HG03139 (cell line): ENCODE measurements around the gene TRMT61A.
A peak's percentile ranks its signal among the peaks of the same experiment; 100 is the strongest.

Source experiments
- ATAC-seq: cut with Tn5 transposase; IDR thresholded peaks from one replicate; pipeline ENCODE4 v1.9.1; 2021; ENCODE audit not compliant: unreplicated experiment

TRMT61A gene

DNA sequence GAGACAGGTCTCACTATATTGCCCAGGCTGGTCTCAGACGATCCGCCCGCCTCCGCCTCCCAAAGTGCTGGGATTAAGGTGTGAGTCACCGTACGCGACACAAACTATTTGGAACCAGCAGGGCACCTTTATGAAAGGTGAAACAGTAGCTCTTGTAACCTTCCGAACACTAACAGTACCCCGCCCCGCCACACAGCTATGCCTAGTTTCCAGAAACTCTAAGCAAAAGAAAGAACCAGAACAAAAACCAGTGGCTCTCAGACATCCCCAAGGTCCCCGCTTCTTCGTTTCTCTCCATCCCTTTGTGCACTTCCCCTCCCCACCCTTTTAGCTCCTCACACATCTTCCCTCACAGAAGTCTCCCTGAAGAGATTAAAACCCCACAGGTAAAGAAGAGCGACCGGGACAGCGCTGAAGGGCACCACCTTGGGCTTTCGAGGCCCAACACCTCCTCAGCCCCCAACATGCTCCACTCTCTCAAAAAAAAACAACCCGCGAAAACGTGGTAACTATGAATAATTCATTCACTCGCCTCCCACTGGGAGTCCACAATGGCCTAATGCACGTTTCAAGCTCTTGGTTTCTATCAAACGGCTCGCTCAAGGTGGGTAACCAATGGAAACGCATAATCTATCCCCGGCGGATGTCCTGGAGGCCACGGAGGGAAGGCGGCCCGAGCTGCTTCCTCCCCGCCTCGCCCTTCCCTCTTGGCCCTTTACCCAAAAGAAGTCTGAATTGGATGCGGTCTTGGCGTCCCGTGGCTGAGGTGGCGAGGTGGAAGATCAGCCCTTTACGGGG is 32.6 kb downstream of the TRMT61A start:
- ATAC-seq: peak; percentile 32

DNA sequence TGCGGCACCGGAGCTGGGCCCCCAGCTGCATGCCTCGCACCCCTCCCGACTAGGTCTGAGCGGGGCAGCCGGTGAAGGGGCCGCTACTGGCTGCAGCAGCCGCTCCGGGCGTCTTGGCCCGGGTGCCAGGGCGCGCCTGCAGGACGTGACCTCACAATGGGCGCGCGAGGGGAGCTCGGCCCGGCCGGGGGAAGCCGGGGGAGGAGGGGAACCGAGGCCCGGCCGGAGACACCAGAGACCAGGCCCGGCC is 33.1 kb downstream of the TRMT61A start:
- ATAC-seq: peak; percentile 32

DNA sequence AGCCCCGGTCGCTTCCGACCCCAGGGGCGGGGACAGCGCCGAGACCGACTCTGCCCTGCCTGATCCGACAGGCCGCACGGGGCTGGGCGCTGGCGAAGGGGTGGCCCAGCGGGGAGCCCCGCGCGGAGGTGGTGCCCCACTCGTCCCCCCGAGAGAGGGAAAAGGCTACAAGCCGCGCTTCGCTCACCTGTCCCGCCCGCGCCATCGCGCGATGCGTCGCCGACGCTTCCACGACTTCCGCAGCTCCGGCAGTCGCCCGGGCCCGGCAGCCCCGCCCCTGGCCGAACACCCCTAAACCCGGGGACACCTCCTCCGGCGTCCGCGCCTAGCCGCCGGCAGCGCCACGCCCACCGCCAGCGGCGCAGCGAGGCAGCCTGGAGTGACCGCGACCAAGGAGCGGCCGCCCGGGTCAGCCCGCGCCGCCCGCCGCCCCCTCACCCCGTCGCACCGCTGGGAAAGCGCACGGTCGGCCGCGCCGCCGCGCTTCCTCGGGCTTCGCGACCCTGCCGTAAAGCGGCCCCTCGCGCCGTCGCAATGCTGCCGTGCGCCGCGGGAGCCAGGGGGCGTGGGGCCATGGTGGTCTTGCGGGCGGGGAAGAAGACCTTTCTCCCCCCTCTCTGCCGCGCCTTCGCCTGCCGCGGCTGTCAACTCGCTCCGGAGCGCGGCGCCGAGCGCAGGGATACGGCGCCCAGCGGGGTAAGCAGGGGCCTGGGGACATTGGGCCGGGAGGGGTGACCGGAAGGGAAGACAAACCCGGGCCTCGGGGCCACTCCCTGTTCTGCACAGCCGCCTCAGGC is 33.6 kb downstream of the TRMT61A start, which contains the start of the genes BAG5 and COA8:
BAG5 (minus strand) TSS at position 229 of the 797 bp plus-strand sequence. CDS start 1,493 bp downstream, outside the sequence.
COA8 (plus strand) TSS at position 532 of the 797 bp plus-strand sequence; CDS start at position 574, 42 bp downstream.
- ATAC-seq: peak; percentile 66

DNA sequence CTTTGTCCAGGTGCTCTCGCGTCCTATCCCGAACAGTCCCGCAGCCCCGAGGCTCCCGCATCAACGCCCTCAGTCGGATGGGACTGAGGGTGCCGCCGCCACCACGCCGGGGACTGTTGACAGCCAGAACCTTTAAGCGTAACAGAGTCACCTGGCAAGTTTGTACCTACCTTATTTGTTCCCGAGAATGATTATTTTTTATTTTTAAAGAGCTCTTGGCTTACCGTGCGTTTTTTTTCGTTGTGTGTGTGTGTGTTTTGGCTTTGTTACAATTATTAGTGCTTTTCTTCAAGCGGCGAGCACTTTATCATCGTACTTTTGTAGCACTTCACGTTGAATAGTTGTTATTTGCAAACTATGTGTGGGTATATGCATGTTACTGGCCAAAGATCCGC is 34.2 kb downstream of the TRMT61A start:
- ATAC-seq: no peak

DNA sequence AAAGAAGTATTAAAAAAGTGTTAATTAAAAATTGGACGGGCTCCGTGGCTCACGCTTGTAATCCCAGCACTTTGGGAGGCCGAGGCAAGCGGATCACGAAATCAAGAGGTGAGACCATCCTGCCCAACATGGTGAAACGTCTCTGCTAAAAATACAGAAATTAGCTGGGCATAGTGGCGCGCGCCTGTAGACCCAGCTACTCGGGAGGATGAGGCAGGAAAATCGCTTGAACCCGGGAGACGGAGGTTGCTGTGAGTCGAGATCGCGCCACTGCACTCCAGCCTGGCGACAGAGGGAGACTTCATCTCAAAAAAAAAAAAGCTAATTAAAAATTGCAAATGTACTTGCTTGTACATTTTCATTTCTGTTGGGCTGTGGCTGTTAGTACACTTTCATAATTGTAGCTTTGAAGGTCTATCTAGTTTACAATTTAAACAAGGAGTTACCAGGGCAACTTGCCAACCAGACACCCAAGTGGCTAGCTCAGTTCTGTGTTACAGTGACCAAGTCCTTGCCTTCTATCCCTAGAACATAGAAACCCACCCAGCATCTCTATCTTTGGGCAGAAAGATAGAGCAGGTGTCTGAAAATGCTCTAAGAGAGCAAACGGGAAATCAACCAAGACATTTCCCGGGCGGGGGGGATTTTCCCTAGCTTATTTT is 35.0 kb downstream of the TRMT61A start:
- ATAC-seq: no peak

DNA sequence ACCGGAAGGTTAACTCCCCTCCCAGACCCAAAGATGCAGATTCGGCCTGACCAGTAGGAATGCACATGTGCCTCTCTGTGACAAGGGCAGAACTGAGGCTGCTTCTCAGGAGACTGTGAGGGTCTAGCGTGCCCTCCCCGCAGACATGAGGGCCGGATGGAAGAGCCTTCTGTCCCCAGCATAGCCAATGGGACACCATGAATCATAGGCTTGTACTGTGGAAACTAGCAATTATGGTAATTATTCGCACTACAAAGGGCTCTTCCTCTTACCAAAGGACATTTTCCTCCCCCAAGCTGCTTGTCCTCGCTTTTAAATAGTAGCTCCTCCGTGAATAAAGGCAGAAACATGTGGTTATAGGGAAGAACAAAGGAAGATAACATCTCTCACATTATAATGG is 40.0 kb downstream of the TRMT61A start:
- no peak for ATAC-seq

DNA sequence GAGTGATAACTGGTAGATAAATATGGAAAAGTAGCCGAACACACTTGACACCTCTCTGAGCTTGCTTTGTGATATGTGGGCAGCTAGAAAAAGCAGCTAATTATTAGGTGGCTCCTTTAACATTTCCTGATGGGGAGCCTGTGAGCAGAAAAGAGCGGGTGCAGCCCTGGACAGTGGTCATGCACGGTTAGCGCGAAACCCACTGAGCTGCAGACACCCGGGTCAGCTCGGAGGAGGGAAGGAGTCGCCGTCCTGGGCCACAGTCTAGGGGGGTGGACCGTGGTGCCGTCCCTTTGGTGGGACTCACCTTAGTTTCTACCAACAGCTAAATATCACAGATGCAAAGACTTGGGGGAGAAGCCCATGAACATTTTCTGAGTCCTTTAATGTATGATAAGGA is 40.4 kb downstream of the TRMT61A start:
- no peak for ATAC-seq

DNA sequence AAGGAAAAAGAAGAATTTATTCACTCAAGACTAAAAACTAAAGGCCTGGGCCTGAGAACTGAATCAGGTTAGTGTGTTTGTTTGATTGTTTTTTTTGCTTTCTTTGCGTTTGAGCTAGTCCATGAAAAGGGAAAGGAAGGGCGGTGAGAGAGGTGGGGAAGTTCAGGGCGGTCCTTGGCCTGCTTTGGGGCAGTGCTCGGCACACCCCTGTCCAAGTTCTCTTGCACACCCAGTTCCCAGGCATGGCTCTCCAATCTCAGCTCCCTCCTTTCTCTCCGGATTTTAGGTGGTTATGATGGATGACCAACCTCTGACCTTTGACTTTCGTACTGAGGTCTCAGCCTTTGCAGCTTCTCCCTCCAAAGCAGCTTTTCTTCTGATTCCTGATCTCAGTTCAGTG is 45.1 kb downstream of the TRMT61A start:
- ATAC-seq: no peak

DNA sequence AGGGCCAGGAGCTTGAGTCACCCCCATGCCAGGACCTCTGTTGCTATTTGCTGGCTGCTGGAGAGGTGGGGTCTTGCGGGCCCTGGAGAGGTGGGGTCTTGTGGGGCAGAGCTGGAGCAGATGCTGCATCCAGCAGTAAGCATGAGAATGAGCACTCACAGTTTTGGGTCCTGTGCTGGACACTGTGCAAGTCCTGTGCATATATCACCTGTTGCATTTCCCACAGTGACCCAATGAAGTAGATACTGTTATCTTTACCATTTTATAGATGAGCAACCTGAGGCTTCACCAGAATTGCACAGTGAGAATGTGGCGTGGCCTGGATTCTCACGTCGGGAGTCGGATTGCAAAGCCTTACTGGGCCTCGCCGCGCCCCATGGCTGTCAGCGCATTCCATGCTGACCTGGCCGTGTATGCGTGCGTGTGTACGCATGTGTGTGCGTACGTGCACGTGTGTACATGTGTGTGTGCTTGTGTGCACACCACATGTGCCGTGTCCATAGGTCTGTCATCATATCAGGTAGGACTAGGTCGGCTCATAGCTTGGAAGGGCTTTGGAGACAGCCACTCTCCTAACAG is 45.8 kb downstream of the TRMT61A start:
- no peak for ATAC-seq

DNA sequence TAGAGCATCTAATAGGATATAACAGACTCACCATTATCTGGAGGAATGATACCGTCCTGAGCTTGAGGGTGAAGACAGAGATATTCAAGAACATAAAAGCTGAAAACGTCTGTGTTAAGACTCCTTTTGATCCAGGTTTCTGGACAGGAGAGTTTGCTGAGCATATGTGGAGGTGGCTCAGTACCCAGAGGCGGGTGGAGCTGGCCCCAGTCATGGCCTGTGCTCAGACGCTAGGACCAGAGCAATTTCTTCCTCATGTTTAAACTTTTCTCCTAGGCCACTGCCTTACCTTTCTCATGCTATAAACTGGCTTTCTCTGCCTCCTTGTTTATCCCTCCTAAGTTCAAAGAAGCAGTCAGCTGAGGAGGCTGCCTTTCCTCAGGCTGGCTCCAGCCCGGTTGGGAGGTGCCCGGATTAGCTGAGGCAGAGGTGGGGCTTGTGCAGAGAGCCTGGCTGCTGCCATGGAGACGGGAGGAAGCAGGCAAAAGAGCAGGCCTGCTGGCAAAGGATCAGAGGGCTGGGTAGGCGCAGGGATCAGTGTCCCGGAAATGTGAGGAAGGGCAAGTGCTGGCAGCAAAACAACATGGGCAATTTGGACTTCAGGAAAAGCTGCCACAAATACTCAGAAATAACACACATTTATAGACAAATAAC is 47.5 kb downstream of the TRMT61A start:
- no peak for ATAC-seq

DNA sequence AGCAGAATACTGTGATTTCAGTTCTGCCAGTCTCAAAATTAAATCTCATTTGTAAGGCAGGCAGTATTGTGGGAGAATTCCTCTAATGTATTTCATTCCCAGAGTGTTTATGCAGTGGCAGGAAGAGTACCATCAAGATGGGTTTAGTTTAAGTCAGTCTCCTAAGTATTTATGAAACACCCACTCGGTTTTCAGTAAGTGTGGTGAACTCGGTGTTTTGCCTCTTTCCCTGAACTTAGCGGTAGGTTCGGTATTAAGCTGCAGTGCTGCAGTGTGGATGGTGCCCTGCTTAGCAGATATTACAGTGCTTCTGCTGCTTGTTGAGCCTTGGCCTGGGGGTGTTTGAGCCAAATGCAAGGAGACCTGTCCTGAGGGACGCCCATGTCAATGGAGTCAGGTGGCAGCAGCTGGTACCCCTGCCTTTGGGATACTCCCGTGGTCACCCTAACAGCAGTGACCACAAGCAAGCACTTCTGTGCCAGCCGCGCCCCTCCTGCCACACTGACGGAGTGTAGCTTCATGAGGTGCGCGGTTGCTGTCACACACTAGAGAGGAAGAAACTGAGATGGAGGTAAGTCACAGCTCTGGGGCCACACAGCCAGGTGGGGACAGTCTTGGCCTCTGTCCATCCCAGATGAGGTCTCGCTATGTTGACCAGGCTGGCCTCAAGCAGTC is 49.5 kb downstream of the TRMT61A start:
- no peak for ATAC-seq

DNA sequence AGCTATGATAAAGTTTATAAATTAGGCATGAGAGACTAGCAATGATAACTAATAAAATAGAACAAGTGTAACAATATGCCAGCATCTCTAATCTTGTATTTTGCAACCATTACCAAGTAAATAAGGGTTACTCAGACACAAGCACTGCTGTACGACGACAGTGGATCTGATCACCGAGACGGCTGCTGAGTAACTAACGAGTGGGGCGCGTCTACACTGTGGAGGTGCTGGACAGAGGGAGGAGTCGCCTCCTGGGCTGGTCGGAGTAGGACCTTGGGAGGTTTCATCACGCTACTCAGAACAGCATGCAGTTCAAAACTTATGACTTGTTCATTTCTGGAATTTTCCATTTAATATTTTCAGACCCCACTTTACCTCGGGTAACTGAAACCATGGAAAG is 52.2 kb downstream of the TRMT61A start:
- no peak for ATAC-seq

DNA sequence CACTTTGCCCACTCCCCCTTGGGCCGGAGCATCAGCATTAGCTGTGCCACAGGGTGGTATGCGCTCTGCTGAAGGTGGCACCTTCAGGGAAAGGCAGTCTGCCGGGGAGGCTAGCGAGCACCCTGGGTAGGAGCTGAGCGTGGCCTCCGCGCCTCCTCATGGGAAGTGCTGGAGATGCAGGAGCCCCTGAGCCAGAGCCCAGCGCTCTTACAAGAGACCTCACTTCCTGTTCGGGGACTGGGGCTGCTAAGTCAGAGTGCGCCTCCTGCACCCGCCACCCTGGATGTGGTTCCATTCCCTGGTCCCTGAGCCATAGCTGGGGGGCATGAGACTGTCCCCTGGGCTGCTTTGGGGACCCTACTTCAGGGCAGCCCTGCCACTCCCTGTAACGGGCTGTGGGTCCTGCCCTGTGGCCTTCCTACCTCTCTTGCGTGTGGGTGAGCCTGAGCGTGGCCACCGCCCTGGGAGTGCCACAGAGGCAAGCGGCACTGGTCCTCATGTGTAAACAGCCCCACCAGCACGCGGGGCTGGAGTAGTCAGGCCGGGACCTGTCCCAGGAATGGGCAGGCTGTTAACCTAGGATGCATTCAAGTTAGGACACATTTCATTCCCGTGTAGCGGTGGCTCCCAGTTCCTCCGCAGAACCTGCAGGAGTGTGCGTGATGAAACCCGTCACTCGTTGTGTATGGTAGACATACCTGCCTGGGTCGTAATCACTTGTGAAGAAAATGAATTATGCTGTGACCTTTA is 53.1 kb downstream of the TRMT61A start:
- no peak for ATAC-seq

DNA sequence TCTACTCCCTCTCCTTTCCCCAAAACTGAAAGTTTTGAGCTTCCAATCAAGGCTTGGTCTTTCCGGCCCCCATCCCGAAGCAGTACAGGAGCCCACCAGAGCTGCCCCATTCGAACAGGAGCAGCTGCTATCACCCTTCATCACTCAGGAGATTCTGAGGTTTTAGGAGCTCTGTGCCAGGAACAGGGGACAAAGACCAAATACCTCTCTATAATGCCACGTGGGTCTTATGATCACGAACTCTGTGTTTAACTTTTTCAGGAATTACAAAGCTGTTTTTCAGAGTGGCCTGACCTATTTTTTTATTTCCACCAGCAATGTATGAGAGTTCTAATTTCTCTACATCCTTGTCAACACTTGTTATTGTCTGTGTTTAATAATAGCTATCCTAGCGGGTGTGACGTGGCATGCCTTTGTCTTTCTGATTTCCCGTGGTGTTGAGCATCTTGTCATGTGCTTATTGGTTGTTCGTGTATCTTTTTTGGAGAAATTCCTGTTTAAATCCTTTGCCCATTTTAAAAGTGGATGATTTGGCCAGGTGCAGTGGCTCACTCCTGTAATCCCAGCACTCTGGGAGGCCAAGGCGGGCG is 55.4 kb downstream of the TRMT61A start:
- no peak for ATAC-seq
